ENCODE results near the gene AMPD2. TPM values are rescaled to one million over a fixed set of nuclear protein-coding genes. Genes with fewer than 3 reads are reported as not detected.
A peak's percentile ranks its signal among the peaks of the same experiment; 100 is the strongest.

The AMPD2 gene
- total and polyA plus RNA-seq, 7 donors = 6.5 to 47.5 (median 21.4) TPM

DNA sequence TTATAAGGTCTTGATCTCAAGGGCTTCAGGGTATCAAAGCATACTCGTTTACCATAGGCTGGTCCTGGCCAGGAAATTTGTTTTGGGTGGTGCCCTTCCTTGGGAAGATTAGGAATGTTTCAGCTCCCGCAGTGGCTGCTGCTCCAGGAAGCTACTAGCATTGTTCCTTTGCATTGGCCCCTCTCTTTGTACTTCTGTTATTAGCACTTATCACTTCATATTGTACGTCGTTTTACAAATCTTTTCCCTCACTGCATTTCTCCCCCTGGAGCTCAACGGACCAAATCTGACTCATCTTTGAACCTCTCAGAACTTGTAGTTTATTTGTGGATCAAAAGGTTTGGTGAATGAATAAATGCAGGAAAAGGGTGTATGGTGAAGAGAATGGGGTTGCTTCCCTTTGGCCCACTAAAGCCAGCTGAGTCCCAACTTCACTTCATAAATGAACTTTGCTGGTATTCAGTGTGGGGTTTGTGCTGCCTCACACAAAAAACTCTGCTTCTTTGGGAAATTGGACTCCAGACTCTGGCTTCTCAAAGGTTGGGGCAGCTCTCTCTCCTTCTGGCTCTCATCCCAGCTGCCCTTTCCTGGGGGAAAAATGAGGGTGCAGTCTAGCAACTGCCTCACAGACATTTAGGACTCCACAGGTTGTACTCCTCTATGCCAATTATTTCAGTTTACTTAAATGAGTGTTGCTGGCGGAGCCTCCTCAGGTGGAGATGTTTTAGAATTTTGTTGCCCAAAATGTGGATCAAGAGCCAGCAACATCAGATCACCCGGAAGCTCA, 6.1 kb upstream of the AMPD2 start:
- Histone ChIP-seq H3K36me3 (no peaks in the 10 kb centered on the region), H3K4me1 (peaks cover 0 to 5% (median 2%) of the 10 kb centered on the region in 4 donors), H3K27me3 (no peaks in the 10 kb centered on the region), H3K9me3 (no peaks in the 10 kb centered on the region), H3K27ac (no peak overlapping the region), H3K4me3 (no peak overlapping the region)
- DNase-seq = no peak
- intact Hi-C loops (cut with DNase I) = no loop called here
- 66 to 77% methylated on average over 7 of the region's 7 CpGs for WGBS, 2 donors
- no peak for TF ChIP-seq POLR2A (IDR thresholded peaks at IDR 0.05)
- TF ChIP-seq CTCF (IDR thresholded peaks at IDR 0.05) = no peak
- no peak for TF ChIP-seq EP300 (IDR thresholded peaks at IDR 0.05)
- TF ChIP-seq POLR2AphosphoS5 (IDR thresholded peaks at IDR 0.05) = no peak

DNA sequence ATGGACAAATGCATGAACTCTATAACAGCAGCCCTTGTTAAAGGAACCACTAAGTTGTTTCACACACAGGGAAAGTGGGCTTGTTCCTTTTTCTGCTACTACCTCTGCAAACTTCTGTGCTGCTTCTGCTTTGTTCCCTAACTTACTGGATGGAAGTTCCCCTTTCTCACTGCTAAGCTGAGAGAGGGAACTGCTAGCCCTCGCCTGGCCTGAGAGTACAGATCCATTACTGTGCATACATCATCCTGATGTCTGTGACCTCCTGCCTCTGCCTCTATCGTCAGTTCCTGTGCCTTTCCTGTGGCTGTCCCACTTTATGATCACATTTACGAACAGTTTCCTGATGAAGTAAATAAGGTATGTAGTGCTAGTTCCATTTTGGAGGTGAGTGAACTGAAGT, 3.8 kb upstream of the AMPD2 start:
- Histone ChIP-seq H3K36me3 (no peaks in the 10 kb centered on the region), H3K4me3 (no peak overlapping the region), H3K4me1 (peaks cover 0 to 24% (median 18%) of the 10 kb centered on the region in 4 donors), H3K27ac (peak overlapping the region in 2 of 4 donors; percentile 15 to 51), H3K27me3 (no peaks in the 10 kb centered on the region), H3K9me3 (no peaks in the 10 kb centered on the region)
- 41 to 45% methylated on average over 3 of the region's 3 CpGs for WGBS, 2 donors
- TF ChIP-seq CTCF (IDR thresholded peaks at IDR 0.05) (no peak), POLR2AphosphoS5 (IDR thresholded peaks at IDR 0.05) (peak in 2 of 4 donors; percentile 19 to 49)
- intact Hi-C loops (cut with DNase I) = no loop called here
- DNase-seq = peak; percentile 70

DNA sequence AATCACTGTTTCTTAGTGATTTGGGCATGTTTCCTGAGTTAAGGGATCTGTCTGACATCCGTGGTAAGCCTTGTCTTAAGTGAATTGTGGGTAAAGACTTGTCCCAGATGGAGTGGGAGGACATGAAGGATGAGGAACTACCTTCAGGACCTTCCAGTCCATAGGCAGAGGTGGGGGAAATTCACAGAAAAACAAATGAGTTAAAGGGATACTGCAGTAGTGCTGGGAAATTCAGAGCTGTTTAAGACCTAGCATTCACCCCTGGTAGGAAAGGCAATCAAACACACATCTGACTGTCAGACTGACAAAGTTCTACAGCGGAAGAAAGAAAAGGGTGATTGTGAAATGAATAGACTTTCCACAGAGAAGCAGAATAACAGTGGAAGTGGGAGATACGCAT, 3.2 kb upstream of the AMPD2 start:
- DNase-seq = no peak
- 84 to 86% methylated on average over 3 of the region's 3 CpGs for WGBS, 2 donors
- intact Hi-C loops (cut with DNase I) = no loop called here
- TF ChIP-seq CTCF (IDR thresholded peaks at IDR 0.05) = no peak
- TF ChIP-seq EP300 (IDR thresholded peaks at IDR 0.05) = no peak
- H3K4me1 ChIP-seq = peaks cover 0 to 28% (median 22%) of the 10 kb centered on the region in 4 donors
- no peak overlapping the region for H3K4me3 ChIP-seq
- H3K27me3 ChIP-seq = no peaks in the 10 kb centered on the region
- no peaks in the 10 kb centered on the region for H3K9me3 ChIP-seq
- H3K27ac ChIP-seq = peak overlapping the region in 3 of 4 donors; percentile 15 to 51 (median 23)
- no peaks in the 10 kb centered on the region for H3K36me3 ChIP-seq

GRCh38 chr1:109617291-109617801, 2.3 kb upstream of the AMPD2 start:
- Histone ChIP-seq H3K27me3 (no peaks in the 10 kb centered on the region), H3K9me3 (no peaks in the 10 kb centered on the region), H3K4me3 (no peak overlapping the region), H3K36me3 (no peaks in the 10 kb centered on the region), H3K4me1 (peaks cover 0 to 38% (median 29%) of the 10 kb centered on the region in 4 donors), H3K27ac (peak overlapping the region in 3 of 4 donors; percentile 11 to 51 (median 23))
- TF ChIP-seq CTCF (IDR thresholded peaks at IDR 0.05) (no peak), EP300 (IDR thresholded peaks at IDR 0.05) (no peak), POLR2AphosphoS5 (IDR thresholded peaks at IDR 0.05) (no peak), POLR2A (IDR thresholded peaks at IDR 0.05) (no peak)
- WGBS, 2 donors = 42 to 62% methylated on average over 3 of the region's 3 CpGs
- intact Hi-C loops (cut with DNase I) = no loop called here
- DNase-seq = no peak

All from sigmoid colon (tissue), 7 donors.